VCaP (cell line): ENCODE results near the gene ZMIZ1.

Experiments
- H3K27ac ChIP-seq: fragments of 450-650 bp; 2 replicates; pipeline ENCODE4 v1.5.1; 2017
- CTCF ChIP-seq: fragments of 450-650 bp; conservative IDR thresholded peaks from 2 replicates; pipeline ENCODE4 v1.5.1; 2017; ENCODE audit warnings: mild to moderate bottlenecking, moderate library complexity

ZMIZ1 gene

GRCh38 chr10:79095316-79095715, 26.6 kb downstream of the ZMIZ1 start:
- no peak for TF ChIP-seq CTCF
- peak overlapping the region; percentile 36; the same call in 1 of the 2 replicates for H3K27ac ChIP-seq

- H3K27ac ChIP-seq = peak overlapping the region; percentile 36; the same call in 1 of the 2 replicates
- no peak for TF ChIP-seq CTCF
Measured at GRCh38 chr10:79096514-79096913, 27.7 kb downstream of the ZMIZ1 start.

DNA sequence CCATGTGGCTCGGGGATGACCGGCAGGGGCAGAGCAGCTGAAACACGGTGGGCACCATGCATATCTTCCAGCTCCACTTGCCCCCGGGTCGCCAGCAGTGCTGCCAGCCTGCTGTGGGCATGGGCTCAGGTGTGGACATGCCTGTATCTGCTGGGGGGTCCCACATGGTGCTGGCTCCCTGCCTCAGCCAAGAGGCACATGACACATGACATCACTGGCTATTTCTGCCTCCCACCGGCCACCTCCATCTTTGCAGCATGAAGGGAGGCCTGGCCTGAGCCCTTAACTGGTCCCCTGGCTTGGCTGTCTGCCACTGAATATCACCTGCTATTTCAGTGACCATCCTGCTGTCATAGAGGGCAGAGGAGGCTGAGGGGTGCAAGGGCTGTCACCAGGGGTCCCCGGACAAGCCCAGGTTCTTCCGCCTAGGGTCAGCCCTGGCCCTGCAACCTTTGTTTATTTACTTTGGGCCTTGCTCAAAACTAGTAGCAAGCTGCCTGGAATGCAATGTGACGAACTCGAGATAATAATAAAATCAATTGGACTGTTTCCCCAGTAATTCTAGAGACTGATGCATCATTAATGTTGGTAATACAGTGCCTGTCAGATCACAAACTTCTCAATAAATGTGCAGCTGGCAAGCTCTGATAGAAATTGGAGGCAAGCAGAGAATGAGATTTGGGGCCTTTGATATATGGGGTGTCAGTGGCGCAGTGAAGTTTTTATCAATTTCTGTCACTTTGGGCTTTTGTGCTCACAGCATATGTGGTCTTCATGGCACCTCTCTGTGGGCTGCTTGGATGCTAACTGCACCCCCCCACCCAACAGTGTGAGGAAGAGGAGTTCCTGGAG, 28.5 kb downstream of the ZMIZ1 start:
- no peak for TF ChIP-seq CTCF
- H3K27ac ChIP-seq = peak overlapping the region; percentile 36; the same call in 1 of the 2 replicates

GRCh38 chr10:79098061-79098460, 29.3 kb downstream of the ZMIZ1 start:
- no peak for TF ChIP-seq CTCF
- H3K27ac ChIP-seq = no peak overlapping the region

DNA sequence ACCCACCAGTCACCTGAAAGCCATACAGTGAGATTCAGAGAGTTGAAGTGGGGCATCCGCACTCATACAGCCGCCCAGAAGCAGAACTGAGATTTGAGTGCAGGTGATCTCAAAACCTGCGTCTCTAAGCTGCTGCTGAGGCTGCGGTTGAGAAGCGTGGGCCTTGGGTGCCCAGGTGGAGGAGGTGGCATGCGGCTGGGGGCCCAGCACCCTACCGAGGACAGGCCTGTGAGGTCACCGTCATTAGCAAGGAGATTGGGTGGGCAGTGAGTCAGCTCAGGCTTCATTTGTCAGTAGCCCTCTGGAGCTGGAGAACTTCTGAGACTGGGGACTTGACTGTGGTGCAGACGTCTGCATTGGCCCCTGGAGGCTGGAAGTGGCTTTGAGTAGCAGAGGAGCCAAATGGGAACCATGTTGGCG, 29.8 kb downstream of the ZMIZ1 start:
- no peak overlapping the region for H3K27ac ChIP-seq
- no peak for TF ChIP-seq CTCF

DNA sequence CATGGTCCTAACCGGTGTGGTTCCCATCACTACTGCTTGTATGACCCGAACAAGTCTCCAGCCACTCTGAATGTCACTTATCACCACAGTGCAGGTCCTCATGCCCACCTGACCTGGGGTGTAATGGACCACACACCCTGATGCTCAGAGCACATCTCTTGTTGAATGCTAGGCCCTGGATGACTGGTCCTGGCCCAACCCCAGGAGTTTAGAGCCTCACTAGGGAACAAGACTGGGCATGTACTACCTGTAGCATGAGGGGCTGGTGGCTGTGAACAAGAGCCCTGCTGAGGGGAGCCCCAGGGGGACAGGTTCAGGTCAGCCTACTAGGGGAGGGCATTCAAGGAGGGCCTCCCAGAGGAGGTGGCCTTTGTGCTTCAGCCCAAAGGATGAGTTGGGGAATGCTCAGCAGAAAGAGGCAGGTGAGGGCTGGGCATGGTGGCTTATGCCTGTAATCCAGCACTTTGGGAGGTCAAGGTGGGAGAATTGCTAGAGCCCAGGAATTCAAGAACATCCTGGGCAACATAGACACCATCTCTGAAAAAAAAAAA, 31.2 kb downstream of the ZMIZ1 start:
- no peak for TF ChIP-seq CTCF
- H3K27ac ChIP-seq = no peak overlapping the region

GRCh38 chr10:79100771-79101170, 32.0 kb downstream of the ZMIZ1 start:
- H3K27ac ChIP-seq = no peak overlapping the region
- no peak for TF ChIP-seq CTCF
